ENCODE results near the gene NIPSNAP2.
A peak's percentile ranks its signal among the peaks of the same experiment; 100 is the strongest.

The NIPSNAP2 gene

DNA sequence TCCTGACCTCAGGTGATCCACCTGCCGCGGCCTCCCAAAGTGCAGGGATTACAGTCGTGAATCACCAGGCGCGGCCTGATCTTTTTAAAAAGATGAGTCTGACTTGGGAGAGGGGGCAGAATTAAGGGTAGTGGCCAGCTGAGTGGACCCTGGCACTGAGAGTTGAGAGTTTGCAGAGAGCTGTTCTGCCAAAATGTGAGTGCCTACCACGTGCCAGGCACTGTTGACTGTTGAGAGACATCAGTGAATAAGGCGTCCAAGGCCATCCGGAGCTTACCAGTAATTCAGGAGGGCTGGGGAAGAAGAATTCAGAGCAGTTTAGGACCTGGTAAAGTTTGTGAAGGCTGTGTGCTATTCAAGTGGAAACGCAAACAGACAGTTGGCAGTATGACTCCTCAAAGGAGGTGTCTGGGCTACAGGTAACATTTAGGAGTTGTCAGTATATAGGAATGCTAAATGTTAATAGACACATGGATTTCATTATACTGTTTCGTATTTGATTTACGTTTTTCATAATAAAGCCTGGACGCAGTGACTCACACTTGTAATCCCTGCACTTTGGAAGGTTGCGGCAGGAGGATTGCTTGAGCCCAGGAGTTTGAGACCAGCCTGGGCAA lies 1.5 kb downstream of the NIPSNAP2 start:
- H3K9me3 Mint-ChIP-seq = no peaks in the 10 kb centered on the region

DNA sequence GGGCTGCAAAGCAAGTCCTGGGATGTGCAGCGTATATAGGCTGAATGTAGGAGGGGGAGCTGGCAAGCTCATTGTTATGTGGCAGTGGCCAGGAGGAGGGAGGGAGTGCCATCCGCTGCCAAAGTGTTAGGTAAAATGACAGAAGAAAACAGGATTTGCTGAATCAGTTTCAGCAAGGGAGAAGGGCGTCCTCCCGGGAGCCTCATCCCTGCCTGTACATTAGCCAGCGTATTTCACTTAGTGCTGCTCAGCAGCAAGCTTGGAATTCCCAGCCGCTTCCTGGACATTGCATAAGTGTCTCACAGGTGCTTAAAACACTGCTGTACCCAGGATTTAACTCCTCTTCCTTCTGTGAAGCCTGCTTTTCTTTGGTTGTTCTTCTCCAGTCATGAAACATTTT lies 2.5 kb downstream of the NIPSNAP2 start:
- H3K27me3 Mint-ChIP-seq (ENCODE audit: low read depth) = no peaks in the 10 kb centered on the region
- peak overlapping the region; percentile 11 for H3K4me3 Mint-ChIP-seq
- no peak overlapping the region for H3K27ac Mint-ChIP-seq
- no peaks in the 10 kb centered on the region for H3K9me3 Mint-ChIP-seq
- peaks cover 11% of the 10 kb centered on the region for H3K36me3 Mint-ChIP-seq (ENCODE audit: low read depth)
- peaks cover 30% of the 10 kb centered on the region for H3K4me1 Mint-ChIP-seq (ENCODE audit: low read depth)

More for the DNA sequence above, 1.5 kb downstream of the NIPSNAP2 start:
- Mint-ChIP-seq H3K36me3 (ENCODE audit: low read depth) (peaks cover 11% of the 10 kb centered on the region), H3K27me3 (ENCODE audit: low read depth) (no peaks in the 10 kb centered on the region), H3K27ac (peak overlapping the region; percentile 20), H3K4me3 (no peak overlapping the region), H3K4me1 (ENCODE audit: low read depth) (peaks cover 30% of the 10 kb centered on the region)

DNA sequence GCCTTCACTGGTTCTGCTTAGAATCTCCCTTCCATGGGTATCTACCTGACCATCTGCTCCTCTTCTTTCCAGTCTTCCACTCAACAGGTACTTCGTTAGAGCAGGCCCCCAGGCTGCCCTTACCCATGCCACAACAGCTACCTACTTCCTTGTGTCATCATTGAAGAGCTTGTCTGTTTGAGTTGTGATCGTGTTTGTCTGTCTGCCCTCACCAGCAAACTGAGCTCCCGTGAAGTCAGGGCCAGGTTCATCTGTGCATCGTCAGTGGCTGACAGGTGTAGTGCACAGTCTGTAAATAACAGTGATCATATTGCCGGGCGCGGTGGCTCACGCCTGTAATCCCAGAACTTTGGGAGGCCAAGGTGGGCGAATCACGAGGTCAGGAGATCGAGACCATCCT lies 5.0 kb downstream of the NIPSNAP2 start:
- no peak overlapping the region for H3K27ac Mint-ChIP-seq

DNA sequence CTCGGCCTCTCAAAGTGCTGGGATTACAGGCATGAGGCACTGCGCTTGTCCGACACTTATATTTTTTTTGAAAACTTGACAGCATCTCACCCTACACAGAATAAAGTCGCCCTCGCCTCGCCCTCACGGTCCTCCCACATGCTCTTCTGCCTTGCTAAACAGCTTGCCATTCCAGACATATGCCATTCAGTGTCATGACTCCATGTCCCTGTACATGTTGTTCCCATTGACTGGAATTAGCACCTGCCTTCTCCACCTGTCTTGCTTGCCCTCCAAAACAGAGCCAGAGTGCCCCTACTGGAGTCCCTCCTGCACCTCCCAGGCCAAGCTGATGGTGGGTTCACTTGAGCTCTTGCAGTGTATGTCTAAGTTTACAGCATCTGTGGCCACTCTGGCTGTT lies 6.2 kb downstream of the NIPSNAP2 start:
- no peak overlapping the region for H3K4me3 Mint-ChIP-seq
- H3K27ac Mint-ChIP-seq = no peak overlapping the region
- peaks cover 17% of the 10 kb centered on the region for H3K4me1 Mint-ChIP-seq (ENCODE audit: low read depth)
- no peaks in the 10 kb centered on the region for H3K27me3 Mint-ChIP-seq (ENCODE audit: low read depth)
- peaks cover 11% of the 10 kb centered on the region for H3K36me3 Mint-ChIP-seq (ENCODE audit: low read depth)
- H3K9me3 Mint-ChIP-seq = no peaks in the 10 kb centered on the region

More for the DNA sequence above, 5.0 kb downstream of the NIPSNAP2 start:
- no peaks in the 10 kb centered on the region for H3K9me3 Mint-ChIP-seq
- H3K4me3 Mint-ChIP-seq = no peak overlapping the region
- H3K36me3 Mint-ChIP-seq (ENCODE audit: low read depth) = peaks cover 11% of the 10 kb centered on the region
- H3K4me1 Mint-ChIP-seq (ENCODE audit: low read depth) = peaks cover 16% of the 10 kb centered on the region
- no peaks in the 10 kb centered on the region for H3K27me3 Mint-ChIP-seq (ENCODE audit: low read depth)

DNA sequence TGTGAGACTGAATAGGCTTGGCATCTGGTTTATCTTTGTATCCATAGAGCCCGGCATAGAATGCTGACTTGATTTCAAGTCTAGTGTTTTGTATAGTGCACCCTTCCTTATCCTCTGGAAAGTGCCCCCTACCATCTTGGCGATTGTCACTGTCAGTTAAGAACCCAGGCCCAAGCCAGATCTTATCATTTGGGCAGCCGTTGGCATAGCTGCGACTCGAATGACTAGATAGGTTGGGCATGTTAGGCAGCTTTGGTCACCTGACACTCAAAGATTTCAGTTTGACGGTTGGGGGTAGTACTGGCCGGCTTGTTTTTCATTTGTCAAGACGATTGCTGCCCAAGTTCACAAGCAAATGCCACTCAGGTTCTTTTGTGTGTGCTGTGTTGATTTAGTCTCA lies 6.6 kb downstream of the NIPSNAP2 start:
- Mint-ChIP-seq H3K4me3 (no peak overlapping the region), H3K27ac (no peak overlapping the region), H3K36me3 (ENCODE audit: low read depth) (peaks cover 11% of the 10 kb centered on the region), H3K4me1 (ENCODE audit: low read depth) (peaks cover 16% of the 10 kb centered on the region), H3K27me3 (ENCODE audit: low read depth) (no peaks in the 10 kb centered on the region), H3K9me3 (no peaks in the 10 kb centered on the region)

DNA sequence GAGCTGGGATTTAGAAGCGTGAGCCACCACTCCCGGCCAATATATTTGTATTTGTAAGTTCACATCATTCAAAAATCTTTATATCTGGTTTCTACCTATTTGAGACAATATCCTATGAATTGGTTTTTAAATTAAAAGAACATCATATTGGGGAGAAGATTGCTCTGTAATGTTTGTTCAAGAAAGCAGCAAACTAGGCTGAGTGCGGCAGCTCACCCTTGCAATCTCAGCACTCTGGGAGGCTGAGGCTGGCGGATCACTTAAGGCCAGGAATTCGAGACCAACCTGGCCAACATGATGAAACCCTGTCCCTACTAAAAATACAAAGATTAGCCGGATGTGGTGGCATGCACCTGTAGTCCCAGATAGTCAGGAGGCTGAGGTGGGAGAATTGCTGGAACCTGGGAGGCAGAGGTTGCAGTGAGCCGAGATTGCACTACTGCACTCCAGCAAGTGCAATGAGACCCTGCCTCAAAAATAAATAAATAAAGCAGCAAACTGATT lies 9.4 kb downstream of the NIPSNAP2 start:
- Mint-ChIP-seq H3K27ac (no peak overlapping the region), H3K9me3 (no peaks in the 10 kb centered on the region), H3K4me1 (ENCODE audit: low read depth) (peaks cover 13% of the 10 kb centered on the region), H3K27me3 (ENCODE audit: low read depth) (no peaks in the 10 kb centered on the region), H3K4me3 (no peak overlapping the region), H3K36me3 (ENCODE audit: low read depth) (peaks cover 14% of the 10 kb centered on the region)

- H3K4me1 Mint-ChIP-seq (ENCODE audit: low read depth) = peaks cover 2% of the 10 kb centered on the region
- peaks cover 23% of the 10 kb centered on the region for H3K36me3 Mint-ChIP-seq (ENCODE audit: low read depth)
- H3K9me3 Mint-ChIP-seq = no peaks in the 10 kb centered on the region
- H3K4me3 Mint-ChIP-seq = no peak overlapping the region
- H3K27me3 Mint-ChIP-seq (ENCODE audit: low read depth) = no peaks in the 10 kb centered on the region
- no peak overlapping the region for H3K27ac Mint-ChIP-seq
Observed at GRCh38 chr7:55975988-55976633, 11.7 kb downstream of the NIPSNAP2 start.

DNA sequence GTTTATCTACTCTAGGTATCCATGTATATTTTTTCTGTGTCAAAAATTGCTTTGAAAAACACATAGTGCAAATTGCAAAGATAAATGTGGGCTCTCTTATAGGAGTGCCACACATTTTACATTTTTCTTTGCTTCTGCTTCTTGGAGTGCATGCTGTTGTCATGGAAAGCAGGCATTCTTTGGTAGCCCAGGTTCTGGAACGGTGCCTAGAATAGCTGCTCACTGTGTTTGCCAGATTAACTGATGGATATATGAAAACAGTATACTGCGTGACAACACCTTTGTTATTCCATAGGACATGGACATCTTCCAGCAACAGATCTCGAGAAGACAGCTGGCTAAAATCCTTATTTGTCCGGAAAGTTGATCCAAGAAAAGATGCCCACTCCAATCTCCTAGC lies 13.4 kb downstream of the NIPSNAP2 start:
- Mint-ChIP-seq H3K4me3 (no peak overlapping the region), H3K36me3 (ENCODE audit: low read depth) (peaks cover 25% of the 10 kb centered on the region), H3K27ac (no peak overlapping the region), H3K9me3 (no peaks in the 10 kb centered on the region), H3K27me3 (ENCODE audit: low read depth) (no peaks in the 10 kb centered on the region), H3K4me1 (ENCODE audit: low read depth) (peaks cover 2% of the 10 kb centered on the region)

DNA sequence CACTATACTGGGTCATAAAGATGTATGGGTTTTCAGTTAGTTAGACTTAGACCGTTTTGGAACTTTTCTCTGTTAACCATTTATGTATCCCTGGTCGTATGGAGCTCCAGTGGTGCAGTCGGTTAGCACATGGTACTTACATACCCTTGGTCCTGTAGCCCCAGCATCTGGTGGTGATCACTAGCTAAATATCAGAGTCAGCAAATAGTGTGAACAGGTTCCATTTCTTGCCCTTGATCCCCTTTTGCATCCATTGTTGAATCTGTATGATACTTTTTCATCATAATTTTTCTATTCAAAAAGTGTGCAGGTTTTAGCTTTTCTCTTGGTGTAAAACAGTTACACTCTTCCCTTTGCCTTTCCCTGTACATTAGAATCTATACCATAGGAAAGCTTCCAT lies 15.9 kb downstream of the NIPSNAP2 start:
- no peak overlapping the region for H3K4me3 Mint-ChIP-seq

GRCh38 chr7:55983537-55983936 lies 19.2 kb downstream of the NIPSNAP2 start:
- no peak overlapping the region for H3K27ac Mint-ChIP-seq
- no peaks in the 10 kb centered on the region for H3K4me1 Mint-ChIP-seq (ENCODE audit: low read depth)
- H3K9me3 Mint-ChIP-seq = no peaks in the 10 kb centered on the region
- H3K27me3 Mint-ChIP-seq (ENCODE audit: low read depth) = no peaks in the 10 kb centered on the region
- H3K4me3 Mint-ChIP-seq = no peak overlapping the region
- H3K36me3 Mint-ChIP-seq (ENCODE audit: low read depth) = peaks cover 33% of the 10 kb centered on the region

More for the DNA sequence above, 15.9 kb downstream of the NIPSNAP2 start:
- H3K27ac Mint-ChIP-seq = no peak overlapping the region
- H3K4me1 Mint-ChIP-seq (ENCODE audit: low read depth) = peaks cover 2% of the 10 kb centered on the region
- H3K9me3 Mint-ChIP-seq = no peaks in the 10 kb centered on the region
- no peaks in the 10 kb centered on the region for H3K27me3 Mint-ChIP-seq (ENCODE audit: low read depth)
- H3K36me3 Mint-ChIP-seq (ENCODE audit: low read depth) = peaks cover 32% of the 10 kb centered on the region

- Mint-ChIP-seq H3K4me3 (no peak overlapping the region), H3K27me3 (ENCODE audit: low read depth) (no peaks in the 10 kb centered on the region), H3K36me3 (ENCODE audit: low read depth) (peaks cover 25% of the 10 kb centered on the region), H3K9me3 (no peaks in the 10 kb centered on the region), H3K4me1 (ENCODE audit: low read depth) (peaks cover 3% of the 10 kb centered on the region), H3K27ac (peak overlapping the region; percentile 49)
Observed at GRCh38 chr7:55992346-55992745, 28.0 kb downstream of the NIPSNAP2 start.

GRCh38 chr7:55996856-55997500 lies 32.6 kb downstream of the NIPSNAP2 start:
- H3K36me3 Mint-ChIP-seq (ENCODE audit: low read depth) = peaks cover 30% of the 10 kb centered on the region
- H3K4me1 Mint-ChIP-seq (ENCODE audit: low read depth) = peaks cover 12% of the 10 kb centered on the region
- no peak overlapping the region for H3K27ac Mint-ChIP-seq
- no peaks in the 10 kb centered on the region for H3K27me3 Mint-ChIP-seq (ENCODE audit: low read depth)
- no peaks in the 10 kb centered on the region for H3K9me3 Mint-ChIP-seq
- no peak overlapping the region for H3K4me3 Mint-ChIP-seq

DNA sequence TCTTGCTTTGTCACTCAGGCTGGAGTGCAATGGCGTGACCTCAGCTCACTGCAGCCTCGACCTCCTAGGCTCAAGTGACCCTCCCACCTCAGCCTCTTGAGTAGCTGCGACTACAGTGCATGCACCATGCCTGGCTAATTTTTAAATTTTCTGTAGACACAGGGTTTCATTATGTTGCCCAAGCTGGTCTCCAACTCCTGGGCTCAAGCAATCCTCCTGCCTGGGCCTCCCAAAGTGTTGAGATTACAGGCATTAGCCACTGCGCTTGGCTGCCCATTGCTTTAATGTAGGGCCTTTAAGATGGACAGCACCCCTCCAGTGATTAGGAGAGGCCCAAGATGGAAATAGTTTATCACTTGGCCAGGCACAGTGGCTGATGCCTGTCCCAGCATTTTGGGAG lies 39.4 kb downstream of the NIPSNAP2 start:
- Mint-ChIP-seq H3K27me3 (ENCODE audit: low read depth) (no peaks in the 10 kb centered on the region), H3K36me3 (ENCODE audit: low read depth) (peaks cover 12% of the 10 kb centered on the region), H3K4me3 (no peak overlapping the region), H3K9me3 (no peaks in the 10 kb centered on the region), H3K4me1 (ENCODE audit: low read depth) (peaks cover 8% of the 10 kb centered on the region), H3K27ac (no peak overlapping the region)

DNA sequence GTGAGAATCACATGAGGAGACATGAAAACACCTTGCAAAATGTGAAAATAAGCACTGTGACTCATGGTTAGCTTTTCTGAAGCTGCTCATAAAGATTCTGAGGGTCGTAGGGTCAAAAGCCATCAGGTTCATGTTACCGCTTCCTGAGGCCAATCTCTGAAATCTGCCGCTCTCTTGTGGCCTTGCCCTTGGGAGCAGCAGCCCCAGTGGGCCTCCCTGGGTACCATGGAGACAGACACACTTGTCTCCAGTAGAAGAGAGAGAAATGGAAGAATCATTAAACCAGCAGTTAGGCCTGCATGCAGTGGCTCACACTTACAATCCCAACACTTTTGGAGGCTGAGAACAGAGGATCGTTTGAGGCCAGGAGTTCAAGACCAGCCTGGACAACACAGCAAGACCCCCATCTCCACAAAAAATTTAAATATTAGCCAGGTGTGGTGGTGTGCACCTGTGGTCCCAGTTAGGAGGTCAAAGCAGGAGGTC lies 42.8 kb downstream of the NIPSNAP2 start:
- H3K36me3 Mint-ChIP-seq (ENCODE audit: low read depth) = no peaks in the 10 kb centered on the region
- no peaks in the 10 kb centered on the region for H3K4me1 Mint-ChIP-seq (ENCODE audit: low read depth)
- H3K27me3 Mint-ChIP-seq (ENCODE audit: low read depth) = no peaks in the 10 kb centered on the region
- H3K4me3 Mint-ChIP-seq = no peak overlapping the region
- H3K27ac Mint-ChIP-seq = no peak overlapping the region
- H3K9me3 Mint-ChIP-seq = no peaks in the 10 kb centered on the region

GRCh38 chr7:56007891-56008290 lies 43.5 kb downstream of the NIPSNAP2 start:
- Mint-ChIP-seq H3K9me3 (no peaks in the 10 kb centered on the region), H3K27me3 (ENCODE audit: low read depth) (no peaks in the 10 kb centered on the region), H3K4me3 (no peak overlapping the region), H3K27ac (no peak overlapping the region), H3K4me1 (ENCODE audit: low read depth) (no peaks in the 10 kb centered on the region), H3K36me3 (ENCODE audit: low read depth) (no peaks in the 10 kb centered on the region)
